ENCODE results near the gene SRC. TPM values are rescaled to one million over a fixed set of nuclear protein-coding genes. Genes with fewer than 3 reads are reported as not detected.

The SRC gene
- polyA plus RNA-seq, 1 donor (not counting 4 experiments of a cell fraction or from before 2014, with no cell fraction given): 22.8 TPM

DNA sequence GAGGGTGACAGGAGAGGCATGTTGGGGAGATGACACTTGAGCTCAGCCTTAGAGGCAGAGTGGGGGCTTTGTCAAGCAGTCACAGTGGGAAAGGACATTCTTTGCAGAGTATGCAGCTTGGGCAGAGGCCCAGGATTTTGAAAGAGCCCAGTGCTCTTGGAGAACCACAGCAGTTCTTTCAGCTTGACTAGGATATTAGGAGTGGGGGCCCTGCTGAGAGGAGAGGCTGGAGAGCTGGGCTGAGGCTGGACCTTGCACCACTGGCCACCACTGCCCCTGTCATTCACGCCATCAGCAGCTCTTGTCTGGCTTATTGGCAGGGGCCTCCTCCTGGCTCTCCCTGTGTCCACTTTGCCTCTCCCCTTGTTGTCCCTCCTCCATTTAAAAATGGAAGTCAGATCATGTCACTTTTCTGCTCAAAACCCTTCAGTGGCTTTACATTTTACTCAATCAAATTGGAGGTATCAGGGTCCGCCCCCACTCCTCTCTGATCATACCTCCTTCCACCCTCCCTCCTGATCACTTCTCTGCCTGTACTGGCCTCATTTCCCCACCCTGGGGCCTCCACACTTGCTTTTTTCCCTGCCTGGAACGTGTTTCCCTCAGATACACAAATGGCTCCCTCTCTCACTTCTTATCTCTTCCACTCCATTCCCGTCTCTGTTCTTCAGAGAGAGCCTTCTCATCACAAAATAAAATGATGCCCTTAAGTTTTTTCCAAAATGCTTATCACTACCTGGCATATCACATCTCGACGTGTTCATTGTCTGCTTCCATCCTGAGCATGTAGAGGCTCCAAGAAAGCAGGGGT is 46.0 kb upstream of the SRC start:
- Histone ChIP-seq H3K36me3 (ENCODE audit: control insufficient read depth in 2 of 2, extremely low read depth in 1 of 2, insufficient read depth in 2 of 2, low read length in 2 of 2) (peaks cover 21 to 28% of the 10 kb centered on the region in 2 experiments), H4K20me1 (ENCODE audit: control insufficient read depth, extremely low read depth, insufficient read depth, low read length) (no peaks in the 10 kb centered on the region), H3K4me1 (ENCODE audit: control insufficient read depth, extremely low read depth, insufficient read depth, low read length) (peaks cover 40% of the 10 kb centered on the region), H3K9me1 (ENCODE audit: control insufficient read depth, extremely low read depth, insufficient read depth, low read length) (peaks cover 6% of the 10 kb centered on the region), H3K4me2 (ENCODE audit: control insufficient read depth, extremely low read depth, insufficient read depth, low read depth, low read length) (no peak overlapping the region), H3K27ac (ENCODE audit: control insufficient read depth, insufficient read depth, low read length) (no peak overlapping the region), H3K79me2 (ENCODE audit: control insufficient read depth, insufficient read depth, low read length) (peaks cover 32% of the 10 kb centered on the region), H3K9ac (ENCODE audit: control insufficient read depth, extremely low read depth, insufficient read depth, low read length) (no peak overlapping the region), H3K4me3 (ENCODE audit: control insufficient read depth in 2 of 3, extremely low read depth in 1 of 3, insufficient read depth in 2 of 3, low read depth in 1 of 3, low read length in 3 of 3) (no peak overlapping the region), H2AFZ (ENCODE audit: control insufficient read depth, low read length) (no peak overlapping the region), H3K9me3 (ENCODE audit: control insufficient read depth, low read depth, low read length) (no peaks in the 10 kb centered on the region), H3K27me3 (ENCODE audit: control insufficient read depth, extremely low read depth, insufficient read depth, low read length) (no peaks in the 10 kb centered on the region)
- no peak for FAIRE-seq
- TF ChIP-seq EZH2 (IDR thresholded peaks at IDR 0.05; ENCODE audit: low read length): no peak
- TF ChIP-seq, protein P1, sequence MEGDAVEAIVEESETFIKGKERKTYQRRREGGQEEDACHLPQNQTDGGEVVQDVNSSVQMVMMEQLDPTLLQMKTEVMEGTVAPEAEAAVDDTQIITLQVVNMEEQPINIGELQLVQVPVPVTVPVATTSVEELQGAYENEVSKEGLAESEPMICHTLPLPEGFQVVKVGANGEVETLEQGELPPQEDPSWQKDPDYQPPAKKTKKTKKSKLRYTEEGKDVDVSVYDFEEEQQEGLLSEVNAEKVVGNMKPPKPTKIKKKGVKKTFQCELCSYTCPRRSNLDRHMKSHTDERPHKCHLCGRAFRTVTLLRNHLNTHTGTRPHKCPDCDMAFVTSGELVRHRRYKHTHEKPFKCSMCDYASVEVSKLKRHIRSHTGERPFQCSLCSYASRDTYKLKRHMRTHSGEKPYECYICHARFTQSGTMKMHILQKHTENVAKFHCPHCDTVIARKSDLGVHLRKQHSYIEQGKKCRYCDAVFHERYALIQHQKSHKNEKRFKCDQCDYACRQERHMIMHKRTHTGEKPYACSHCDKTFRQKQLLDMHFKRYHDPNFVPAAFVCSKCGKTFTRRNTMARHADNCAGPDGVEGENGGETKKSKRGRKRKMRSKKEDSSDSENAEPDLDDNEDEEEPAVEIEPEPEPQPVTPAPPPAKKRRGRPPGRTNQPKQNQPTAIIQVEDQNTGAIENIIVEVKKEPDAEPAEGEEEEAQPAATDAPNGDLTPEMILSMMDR (optimal IDR thresholded peaks at IDR 0.05 in 1 of 3, IDR thresholded peaks at IDR 0.05 in 1 of 3, conservative IDR thresholded peaks at IDR 0.05 in 1 of 3; ENCODE audit: extremely low read depth in 1 of 3, insufficient read depth in 2 of 3, low read length in 3 of 3): no peak
- DNase-seq (ENCODE audit: low read depth, low spot score): no peak
- dilution Hi-C loops (cut with MboI; ENCODE audit: extremely low pct_ligation_motif_present, low sequenced_read_pairs): no loop called here

DNA sequence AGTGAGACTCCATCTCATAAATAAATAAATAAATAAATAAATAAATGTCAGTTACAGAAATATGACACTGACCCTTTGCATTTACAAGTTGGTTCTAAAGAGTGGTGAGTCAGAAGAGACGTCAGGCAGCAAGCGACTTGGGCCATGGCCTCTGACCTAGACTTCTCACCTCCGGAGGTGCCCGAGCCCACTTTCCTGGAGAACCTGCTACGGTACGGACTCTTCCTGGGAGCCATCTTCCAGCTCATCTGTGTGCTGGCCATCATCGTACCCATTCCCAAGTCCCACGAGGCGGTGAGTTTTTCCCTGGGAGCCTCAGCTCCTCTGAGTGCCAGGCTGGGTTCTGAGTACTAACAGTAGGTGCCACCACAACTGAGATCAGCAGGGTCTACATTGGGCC is 44.8 kb upstream of the SRC start:
- Histone ChIP-seq H3K27me3 (ENCODE audit: control insufficient read depth, extremely low read depth, insufficient read depth, low read length) (no peaks in the 10 kb centered on the region), H4K20me1 (ENCODE audit: control insufficient read depth, extremely low read depth, insufficient read depth, low read length) (no peaks in the 10 kb centered on the region), H3K79me2 (ENCODE audit: control insufficient read depth, insufficient read depth, low read length) (peaks cover 32% of the 10 kb centered on the region), H2AFZ (ENCODE audit: control insufficient read depth, low read length) (no peak overlapping the region), H3K4me1 (ENCODE audit: control insufficient read depth, extremely low read depth, insufficient read depth, low read length) (peaks cover 29% of the 10 kb centered on the region), H3K27ac (ENCODE audit: control insufficient read depth, insufficient read depth, low read length) (no peak overlapping the region), H3K36me3 (ENCODE audit: control insufficient read depth in 2 of 2, extremely low read depth in 1 of 2, insufficient read depth in 2 of 2, low read length in 2 of 2) (peaks cover 21 to 28% of the 10 kb centered on the region in 2 experiments), H3K9me3 (ENCODE audit: control insufficient read depth, low read depth, low read length) (no peaks in the 10 kb centered on the region), H3K4me2 (ENCODE audit: control insufficient read depth, extremely low read depth, insufficient read depth, low read depth, low read length) (no peak overlapping the region), H3K4me3 (ENCODE audit: control insufficient read depth in 2 of 3, extremely low read depth in 1 of 3, insufficient read depth in 2 of 3, low read depth in 1 of 3, low read length in 3 of 3) (no peak overlapping the region), H3K9ac (ENCODE audit: control insufficient read depth, extremely low read depth, insufficient read depth, low read length) (no peak overlapping the region), H3K9me1 (ENCODE audit: control insufficient read depth, extremely low read depth, insufficient read depth, low read length) (peaks cover 6% of the 10 kb centered on the region)
- DNase-seq (ENCODE audit: low read depth, low spot score) (no peak), FAIRE-seq (no peak)
- TF ChIP-seq EZH2 (IDR thresholded peaks at IDR 0.05; ENCODE audit: low read length): no peak
- TF ChIP-seq, protein P1 (optimal IDR thresholded peaks at IDR 0.05 in 1 of 3, IDR thresholded peaks at IDR 0.05 in 1 of 3, conservative IDR thresholded peaks at IDR 0.05 in 1 of 3; ENCODE audit: extremely low read depth in 1 of 3, insufficient read depth in 2 of 3, low read length in 3 of 3): no peak
- dilution Hi-C loops (cut with MboI; ENCODE audit: extremely low pct_ligation_motif_present, low sequenced_read_pairs): no loop called here
